Placental epithelial cell (primary cell): ENCODE measurements around the gene SCAI. TPM values are rescaled to one million over a fixed set of nuclear protein-coding genes. Genes with fewer than 3 reads are reported as not detected.

Experiments
- total RNA-seq: library from RNA; depleted of rRNA; stranded (reverse); fragments of >200 nt; gene quantifications from 2 replicates; pipeline ENCODE4 v1.2.3, GENCODE V29; 2012

SCAI gene
- 2.0 and 3.9 TPM in 2 replicates for total RNA-seq

DNA sequence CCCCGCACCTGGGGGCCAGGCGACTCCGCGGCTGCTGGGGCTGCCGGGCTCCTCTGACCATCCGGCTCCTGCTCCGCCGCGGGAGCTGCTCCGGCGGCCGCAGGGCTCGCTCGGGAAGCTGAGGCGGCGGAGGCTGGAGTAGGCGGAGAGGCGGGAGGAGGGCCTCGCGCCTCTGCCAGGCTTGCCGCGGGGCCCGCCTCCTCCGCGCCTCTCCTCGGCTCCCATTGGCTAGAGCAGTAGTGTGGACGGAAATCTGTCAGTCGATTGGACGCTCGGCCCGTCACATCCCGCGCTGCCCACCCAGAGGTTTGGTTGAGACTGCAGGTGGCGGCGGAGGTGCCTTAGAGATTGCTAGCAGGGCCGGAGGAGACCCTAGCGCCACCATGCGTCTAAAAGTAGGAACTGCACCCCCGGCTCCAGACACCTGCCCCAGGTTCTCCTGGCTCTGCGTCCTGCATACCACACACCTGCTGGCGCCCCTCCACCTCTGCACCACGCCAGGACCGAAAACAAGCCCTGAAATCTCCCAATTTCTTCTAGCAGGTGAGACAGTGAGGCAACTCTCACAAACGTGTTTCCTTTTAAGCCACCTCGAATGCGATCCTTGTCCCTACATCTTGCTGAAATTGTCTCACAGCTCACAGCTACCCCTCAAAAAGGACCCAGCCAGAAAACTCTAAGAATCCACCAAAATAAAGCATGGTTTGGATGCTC is at the start of gene SCAI:
Gene SCAI (minus strand): TSS at position 152 of the 714 bp plus-strand sequence. CDS start 91 bp downstream, at position 61.

DNA sequence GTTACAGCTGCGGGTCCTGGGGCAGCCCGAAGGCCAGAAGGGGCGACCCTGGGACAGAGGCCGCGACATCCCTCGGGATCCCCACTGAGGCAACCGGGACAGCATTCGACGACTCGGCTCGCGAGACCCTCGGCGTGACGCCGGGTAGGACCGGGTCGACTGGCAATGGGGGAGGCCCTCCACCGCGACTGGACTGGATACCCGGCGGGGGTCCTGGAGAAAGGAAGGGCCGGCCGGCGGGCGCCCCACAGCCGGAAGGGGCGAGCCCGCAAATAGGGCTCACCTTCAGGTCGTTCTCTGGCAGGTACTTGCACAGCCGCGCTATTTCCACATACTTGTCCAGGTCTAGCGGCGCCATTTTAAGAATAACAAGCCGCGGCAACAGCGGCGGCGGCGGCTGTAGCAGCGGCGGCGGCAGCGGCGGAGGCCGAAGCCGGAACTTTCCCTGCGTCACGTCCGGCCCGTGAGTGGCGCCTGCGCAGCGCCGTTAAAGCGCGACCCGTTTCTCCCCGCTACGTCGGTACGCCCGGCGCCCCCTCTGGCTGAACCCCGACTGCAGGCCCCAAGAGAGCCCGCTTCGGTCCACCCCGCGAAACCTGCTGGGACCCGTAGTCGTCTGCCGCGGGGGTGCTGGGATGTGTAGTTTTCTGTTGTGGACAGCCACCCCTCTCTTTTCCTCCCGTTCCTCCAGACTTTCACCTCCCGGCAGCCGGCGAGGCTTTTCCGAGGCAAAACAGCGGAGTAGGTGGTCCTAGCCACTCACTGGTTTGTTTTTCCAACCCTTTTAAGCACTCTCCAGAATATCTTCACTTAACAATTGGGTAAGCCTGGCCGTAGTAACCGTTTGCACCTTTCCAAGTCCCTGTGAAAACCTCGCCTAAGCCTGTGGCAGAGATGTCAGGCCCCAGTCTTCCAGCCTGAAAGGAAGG is 46.3 kb upstream of the SCAI start, which contains the start of gene PPP6C:
Gene PPP6C (minus strand): TSS at position 443 of the 929 bp plus-strand sequence. CDS start 85 bp downstream, at position 358.

DNA sequence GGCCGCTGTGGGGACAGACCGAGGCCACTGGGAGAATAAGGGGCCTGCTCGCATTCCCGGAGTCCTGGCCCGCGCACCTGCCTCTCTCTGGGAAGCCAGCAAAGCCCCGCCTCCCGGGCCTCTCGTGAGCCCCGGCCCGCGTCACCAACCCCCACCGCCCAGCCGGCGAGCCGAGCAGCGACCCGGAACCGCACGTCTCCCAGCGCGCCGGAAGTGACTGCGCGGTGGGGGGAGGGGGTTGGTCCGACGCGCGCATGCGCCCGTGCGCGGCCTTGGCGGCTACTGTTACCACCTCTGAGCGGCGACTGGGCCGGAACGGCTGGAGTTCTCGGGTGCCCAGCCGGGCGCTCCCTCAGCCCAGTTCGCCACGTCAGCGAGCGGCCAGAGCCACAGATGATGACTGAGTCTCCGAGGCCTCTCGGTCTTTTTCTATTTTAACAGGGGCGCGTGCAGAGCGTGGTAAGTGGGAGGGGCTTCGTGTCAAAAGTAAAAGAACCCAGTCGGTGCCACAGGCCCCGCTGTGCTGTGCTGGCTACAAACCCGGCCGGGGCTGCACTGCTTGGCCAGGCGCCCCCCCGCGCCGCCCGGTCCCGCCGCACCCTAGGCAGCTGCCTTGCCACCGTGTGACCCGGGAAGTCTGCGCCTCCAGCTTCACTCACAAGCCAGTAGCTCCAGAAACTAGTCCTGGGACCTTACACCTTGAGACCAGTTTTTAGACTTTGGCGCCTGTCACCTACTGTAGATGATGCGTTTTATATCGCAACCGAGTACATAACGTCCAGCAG is 202.2 kb downstream of the SCAI start, which contains the start of gene GOLGA1:
Gene GOLGA1 (minus strand): TSS at position 190 of the 785 bp plus-strand sequence. CDS start 2,372 bp downstream, outside the sequence.

Other genes with a start within 250 kb of the SCAI start
- 10.6 and 11.9 TPM in 2 replicates for gene GOLGA1, start 202.4 kb downstream of the SCAI start, total RNA-seq
- gene PPP6C, start 46.3 kb upstream of the SCAI start, total RNA-seq = 23.6 and 35.7 TPM in 2 replicates
- gene RABEPK, start 57.0 kb upstream of the SCAI start, total RNA-seq = 23.2 and 37.0 TPM in 2 replicates
- gene HSPA5, start 97.8 kb upstream of the SCAI start, total RNA-seq = 131 and 270 TPM in 2 replicates
- gene GAPVD1, start 118.3 kb upstream of the SCAI start, total RNA-seq = 69.5 TPM in 2 replicates